Gastrocnemius medialis (tissue), 4 donors: ENCODE results near the gene ANKRD31.

Experiments used
- POLR2A ChIP-seq, 2 donors: fragments of 450-650 bp; IDR thresholded peaks; one replicate each; pipeline ENCODE4 v1.6.1; 2017; ENCODE audit warnings: antibody characterized with exemption in 2 of 2, mild to moderate bottlenecking in 2 of 2, moderate library complexity in 2 of 2
- TF ChIP-seq, protein P1 (sequence below), 5 experiments: fragments of 450-650 bp in 3 of 5; fragments of 200-600 bp in 2 of 5; sonication (generic) in 2 of 5; IDR thresholded peaks in 4 of 5; conservative IDR thresholded peaks in 1 of 5; 1 replicate in 4 of 5; 2 replicates in 1 of 5; pipeline ENCODE4 v1.5.1; 2016 to 2019; ENCODE audit warnings: antibody characterized with exemption in 5 of 5, mild to moderate bottlenecking in 3 of 5, moderate library complexity in 3 of 5

DNA sequence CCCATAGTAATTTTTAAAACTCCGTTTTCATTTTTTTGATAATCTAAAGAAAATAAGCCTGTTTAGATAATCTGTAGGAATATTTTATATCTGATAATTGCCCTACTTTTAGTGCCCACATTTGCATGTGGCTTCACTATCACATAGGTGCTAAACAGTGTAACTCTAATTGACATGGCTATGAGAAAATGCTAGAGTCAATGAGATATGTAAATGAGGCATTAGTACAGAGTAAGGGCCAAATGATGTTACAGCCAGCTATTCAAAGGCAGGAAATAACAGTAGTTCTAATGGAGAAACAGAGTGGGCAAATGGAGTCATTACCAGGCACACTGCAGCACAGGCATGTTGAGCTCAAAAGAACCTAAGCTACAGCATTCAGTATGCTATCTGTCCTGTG lies 147.0 kb downstream of the ANKRD31 start:
- TF ChIP-seq, protein P1, sequence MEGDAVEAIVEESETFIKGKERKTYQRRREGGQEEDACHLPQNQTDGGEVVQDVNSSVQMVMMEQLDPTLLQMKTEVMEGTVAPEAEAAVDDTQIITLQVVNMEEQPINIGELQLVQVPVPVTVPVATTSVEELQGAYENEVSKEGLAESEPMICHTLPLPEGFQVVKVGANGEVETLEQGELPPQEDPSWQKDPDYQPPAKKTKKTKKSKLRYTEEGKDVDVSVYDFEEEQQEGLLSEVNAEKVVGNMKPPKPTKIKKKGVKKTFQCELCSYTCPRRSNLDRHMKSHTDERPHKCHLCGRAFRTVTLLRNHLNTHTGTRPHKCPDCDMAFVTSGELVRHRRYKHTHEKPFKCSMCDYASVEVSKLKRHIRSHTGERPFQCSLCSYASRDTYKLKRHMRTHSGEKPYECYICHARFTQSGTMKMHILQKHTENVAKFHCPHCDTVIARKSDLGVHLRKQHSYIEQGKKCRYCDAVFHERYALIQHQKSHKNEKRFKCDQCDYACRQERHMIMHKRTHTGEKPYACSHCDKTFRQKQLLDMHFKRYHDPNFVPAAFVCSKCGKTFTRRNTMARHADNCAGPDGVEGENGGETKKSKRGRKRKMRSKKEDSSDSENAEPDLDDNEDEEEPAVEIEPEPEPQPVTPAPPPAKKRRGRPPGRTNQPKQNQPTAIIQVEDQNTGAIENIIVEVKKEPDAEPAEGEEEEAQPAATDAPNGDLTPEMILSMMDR (IDR thresholded peaks at IDR 0.05 in 4 of 5, conservative IDR thresholded peaks at IDR 0.05 in 1 of 5), result no peak
- no peak for TF ChIP-seq POLR2A (IDR thresholded peaks at IDR 0.05)
